ENCODE data around the gene CD1B. TPM values are rescaled to one million over a fixed set of nuclear protein-coding genes. Genes with fewer than 3 reads are reported as not detected.

The CD1B gene
- total RNA-seq, 1 donor from 2014 or later: not detected

GRCh38 chr1:158328426-158328825 lies 2.9 kb downstream of the CD1B start:
- no peak for DNase-seq (ENCODE audit: low read depth)
- TF ChIP-seq, protein P1, sequence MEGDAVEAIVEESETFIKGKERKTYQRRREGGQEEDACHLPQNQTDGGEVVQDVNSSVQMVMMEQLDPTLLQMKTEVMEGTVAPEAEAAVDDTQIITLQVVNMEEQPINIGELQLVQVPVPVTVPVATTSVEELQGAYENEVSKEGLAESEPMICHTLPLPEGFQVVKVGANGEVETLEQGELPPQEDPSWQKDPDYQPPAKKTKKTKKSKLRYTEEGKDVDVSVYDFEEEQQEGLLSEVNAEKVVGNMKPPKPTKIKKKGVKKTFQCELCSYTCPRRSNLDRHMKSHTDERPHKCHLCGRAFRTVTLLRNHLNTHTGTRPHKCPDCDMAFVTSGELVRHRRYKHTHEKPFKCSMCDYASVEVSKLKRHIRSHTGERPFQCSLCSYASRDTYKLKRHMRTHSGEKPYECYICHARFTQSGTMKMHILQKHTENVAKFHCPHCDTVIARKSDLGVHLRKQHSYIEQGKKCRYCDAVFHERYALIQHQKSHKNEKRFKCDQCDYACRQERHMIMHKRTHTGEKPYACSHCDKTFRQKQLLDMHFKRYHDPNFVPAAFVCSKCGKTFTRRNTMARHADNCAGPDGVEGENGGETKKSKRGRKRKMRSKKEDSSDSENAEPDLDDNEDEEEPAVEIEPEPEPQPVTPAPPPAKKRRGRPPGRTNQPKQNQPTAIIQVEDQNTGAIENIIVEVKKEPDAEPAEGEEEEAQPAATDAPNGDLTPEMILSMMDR (conservative IDR thresholded peaks at IDR 0.05; ENCODE audit: low read depth, low read length): no peak
- no peak overlapping the region for H3K4me3 ChIP-seq (ENCODE audit: low read depth, low read length)

- no peak for DNase-seq (ENCODE audit: low read depth)
- H3K4me3 ChIP-seq (ENCODE audit: low read depth, low read length): no peak overlapping the region
- TF ChIP-seq, protein P1 (conservative IDR thresholded peaks at IDR 0.05; ENCODE audit: low read depth, low read length): no peak
Observed at GRCh38 chr1:158327481-158327880, 3.9 kb downstream of the CD1B start.

DNA sequence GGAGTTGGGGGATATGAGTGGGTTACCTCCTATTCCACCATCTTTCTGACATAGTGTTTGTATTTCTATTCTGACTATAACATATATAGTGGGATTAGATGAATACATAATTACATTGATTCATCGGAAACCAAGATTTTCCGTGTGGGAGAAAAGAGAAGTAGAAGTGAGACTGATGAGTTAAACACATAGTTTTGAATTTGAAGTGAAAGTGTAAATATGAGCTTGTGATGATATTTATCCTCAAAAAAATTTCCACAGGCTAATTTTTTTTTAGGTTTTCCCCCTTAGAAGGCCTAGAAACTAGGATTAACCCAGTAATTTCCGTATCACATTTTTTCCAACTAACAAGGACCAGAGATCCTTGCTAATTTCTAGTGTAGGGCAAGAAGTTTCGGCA lies 6.9 kb downstream of the CD1B start:
- TF ChIP-seq, protein P1 (conservative IDR thresholded peaks at IDR 0.05; ENCODE audit: low read depth, low read length): no peak
- no peak for DNase-seq (ENCODE audit: low read depth)

DNA sequence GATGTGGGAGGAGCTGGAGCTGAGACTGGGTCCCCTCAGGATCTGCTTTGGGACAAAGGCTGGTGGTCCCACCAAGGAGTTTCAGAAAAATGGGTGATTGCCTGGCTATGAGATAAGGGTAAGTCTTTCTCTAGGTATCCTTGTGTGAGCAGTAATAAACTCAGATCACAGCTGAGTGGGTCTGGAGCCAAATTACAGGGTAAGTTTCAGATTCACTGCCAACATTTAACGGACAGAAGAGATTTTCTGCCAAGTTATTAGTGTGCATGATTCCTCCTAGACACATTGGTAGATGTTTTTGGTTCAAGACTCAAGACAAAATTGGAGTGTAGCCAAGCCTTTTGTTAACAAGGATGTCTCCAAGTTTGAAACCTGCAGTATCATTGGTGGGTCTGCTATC lies 7.5 kb downstream of the CD1B start:
- TF ChIP-seq, protein P1 (conservative IDR thresholded peaks at IDR 0.05; ENCODE audit: low read depth, low read length): no peak
- DNase-seq (ENCODE audit: low read depth): no peak

More for the DNA sequence above, 6.9 kb downstream of the CD1B start:
- H3K4me3 ChIP-seq (ENCODE audit: low read depth, low read length): no peak overlapping the region

DNA sequence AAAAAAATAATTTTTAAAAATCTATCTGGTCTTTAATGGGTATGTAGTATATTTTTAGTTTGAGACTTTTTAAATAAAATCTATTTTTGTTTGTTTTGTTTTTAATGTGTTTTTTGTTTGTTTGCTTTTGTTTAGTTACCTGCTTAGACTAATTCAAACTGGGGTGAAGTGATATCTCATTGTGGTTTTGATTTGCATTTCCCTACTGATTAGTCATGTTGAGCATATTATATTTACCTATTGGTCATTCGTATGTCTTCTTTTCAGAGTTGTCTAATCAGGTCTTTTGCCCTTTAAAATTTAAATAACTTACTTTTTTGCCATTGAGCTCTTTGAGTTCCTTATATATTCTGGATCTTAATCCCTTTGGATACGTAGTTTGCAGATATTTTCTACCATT lies 20.3 kb downstream of the CD1B start:
- TF ChIP-seq, protein P1 (conservative IDR thresholded peaks at IDR 0.05; ENCODE audit: low read depth, low read length): no peak
- no peak for DNase-seq (ENCODE audit: low read depth)
- H3K4me3 ChIP-seq (ENCODE audit: low read depth, low read length): no peak overlapping the region

More for the DNA sequence above, 7.5 kb downstream of the CD1B start:
- H3K4me3 ChIP-seq (ENCODE audit: low read depth, low read length): no peak overlapping the region

GRCh38 chr1:158310623-158311022 lies 20.7 kb downstream of the CD1B start:
- no peak for DNase-seq (ENCODE audit: low read depth)
- TF ChIP-seq, protein P1 (conservative IDR thresholded peaks at IDR 0.05; ENCODE audit: low read depth, low read length): no peak
- no peak overlapping the region for H3K4me3 ChIP-seq (ENCODE audit: low read depth, low read length)

DNA sequence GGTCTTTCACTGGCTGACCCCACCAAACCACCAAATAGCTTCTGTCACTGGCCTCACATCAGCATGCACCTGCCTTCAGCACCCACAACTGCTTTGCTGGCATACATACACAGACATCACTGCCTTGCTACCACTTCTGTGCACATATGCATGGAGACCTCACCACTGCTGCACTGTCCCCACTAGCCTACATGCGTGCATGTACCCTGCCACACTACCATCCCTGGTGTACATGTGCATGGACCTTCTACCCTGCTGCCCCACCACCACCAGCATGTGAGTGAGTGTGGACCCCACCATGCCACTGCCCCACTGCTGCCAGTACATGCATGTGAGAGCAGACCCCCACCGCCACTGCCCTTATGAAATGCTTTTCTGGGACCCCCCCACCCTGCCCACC lies 35.5 kb downstream of the CD1B start:
- TF ChIP-seq, protein P1 (conservative IDR thresholded peaks at IDR 0.05; ENCODE audit: low read depth, low read length): no peak
- no peak overlapping the region for H3K4me3 ChIP-seq (ENCODE audit: low read depth, low read length)
- no peak for DNase-seq (ENCODE audit: low read depth)

All from epithelial cell of proximal tubule (primary cell).